ENCODE measurements around the gene DBP.

Gene DBP

DNA sequence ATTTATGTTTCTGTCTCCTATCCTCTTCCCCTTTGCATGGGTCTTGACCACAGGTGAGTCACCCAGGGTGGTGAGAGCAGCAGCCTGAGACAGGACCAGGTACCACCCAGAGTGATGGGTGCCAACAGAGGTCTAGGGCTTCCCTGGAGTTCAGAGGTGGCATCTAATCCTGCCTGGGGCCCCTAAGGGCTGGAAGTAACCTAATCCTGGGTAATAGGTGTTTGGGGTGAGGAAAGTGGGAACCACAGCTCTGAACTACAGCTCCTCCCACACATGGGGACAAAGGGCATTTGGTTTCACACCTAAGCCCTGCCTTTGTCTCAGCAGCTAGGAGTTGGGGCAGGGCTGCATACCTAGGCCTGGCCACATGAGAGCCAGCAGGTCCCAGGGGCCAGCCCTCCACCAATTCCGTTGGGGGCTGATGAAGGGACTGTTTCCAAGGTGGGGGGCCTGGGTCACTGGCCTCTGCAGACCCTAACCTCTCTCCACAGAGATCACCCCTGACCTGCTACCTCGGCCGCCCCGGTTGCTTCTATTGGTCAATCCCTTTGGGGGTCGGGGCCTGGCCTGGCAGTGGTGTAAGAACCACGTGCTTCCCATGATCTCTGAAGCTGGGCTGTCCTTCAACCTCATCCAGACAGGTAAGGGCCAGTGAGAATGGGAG lies 9.8 kb downstream of the DBP start:
- no peak for DNase-seq

DNA sequence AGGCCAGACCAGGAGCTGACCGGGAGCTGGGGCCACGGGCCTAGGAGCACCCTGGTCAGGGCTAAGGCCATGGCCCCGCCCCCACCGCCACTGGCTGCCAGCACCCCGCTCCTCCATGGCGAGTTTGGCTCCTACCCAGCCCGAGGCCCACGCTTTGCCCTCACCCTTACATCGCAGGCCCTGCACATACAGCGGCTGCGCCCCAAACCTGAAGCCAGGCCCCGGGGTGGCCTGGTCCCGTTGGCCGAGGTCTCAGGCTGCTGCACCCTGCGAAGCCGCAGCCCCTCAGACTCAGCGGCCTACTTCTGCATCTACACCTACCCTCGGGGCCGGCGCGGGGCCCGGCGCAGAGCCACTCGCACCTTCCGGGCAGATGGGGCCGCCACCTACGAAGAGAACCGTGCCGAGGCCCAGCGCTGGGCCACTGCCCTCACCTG lies 11.3 kb downstream of the DBP start:
- DNase-seq = no peak

- no peak for DNase-seq
These were observed 12.1 kb downstream of the DBP start for GRCh38 chr19:48624791-48625723.

DNA sequence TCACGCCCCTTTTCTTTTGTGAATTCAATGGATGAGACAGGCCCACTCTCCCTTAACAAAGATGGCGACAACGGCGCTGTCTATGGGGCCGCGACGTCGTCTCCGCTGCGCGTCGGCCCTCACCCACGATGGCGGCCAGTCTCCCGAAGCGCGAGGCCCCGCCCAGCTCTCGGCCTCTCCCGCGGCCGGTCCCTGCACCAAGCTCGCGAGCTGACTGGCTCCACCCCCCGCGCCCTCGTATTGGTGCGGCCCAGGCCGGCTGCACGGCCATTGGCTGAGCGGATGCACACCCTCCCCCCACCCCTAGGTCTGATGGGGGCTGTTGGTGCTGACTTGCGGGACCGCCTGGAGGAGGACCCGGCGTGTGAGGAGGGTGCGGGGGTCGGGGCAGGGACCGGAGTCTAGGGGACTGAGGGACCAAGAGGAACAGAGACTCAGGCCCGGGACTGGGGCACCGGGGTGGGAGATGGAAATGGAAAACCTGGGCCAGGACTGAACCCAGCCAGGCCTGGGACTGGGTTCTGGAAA lies 13.0 kb downstream of the DBP start:
- no peak for DNase-seq

GRCh38 chr19:48623556-48624066 lies 13.6 kb downstream of the DBP start:
- no peak for DNase-seq

GRCh38 chr19:48619692-48620585 lies 17.2 kb downstream of the DBP start:
- no peak for DNase-seq

GRCh38 chr19:48618916-48619691 lies 18.1 kb downstream of the DBP start, which contains the start of the genes RPL18 and SPHK2:
Gene RPL18, minus strand, starts transcription at chr19:48619178. Its CDS starts 35 bp downstream, at chr19:48619143.
Gene SPHK2, plus strand, starts transcription at chr19:48619506. Its CDS starts 1,009 bp downstream, at chr19:48620515.
- DNase-seq = peak; percentile 91 to 97

GRCh38 chr19:48618278-48618915 lies 18.8 kb downstream of the DBP start:
- DNase-seq = no peak

DNA sequence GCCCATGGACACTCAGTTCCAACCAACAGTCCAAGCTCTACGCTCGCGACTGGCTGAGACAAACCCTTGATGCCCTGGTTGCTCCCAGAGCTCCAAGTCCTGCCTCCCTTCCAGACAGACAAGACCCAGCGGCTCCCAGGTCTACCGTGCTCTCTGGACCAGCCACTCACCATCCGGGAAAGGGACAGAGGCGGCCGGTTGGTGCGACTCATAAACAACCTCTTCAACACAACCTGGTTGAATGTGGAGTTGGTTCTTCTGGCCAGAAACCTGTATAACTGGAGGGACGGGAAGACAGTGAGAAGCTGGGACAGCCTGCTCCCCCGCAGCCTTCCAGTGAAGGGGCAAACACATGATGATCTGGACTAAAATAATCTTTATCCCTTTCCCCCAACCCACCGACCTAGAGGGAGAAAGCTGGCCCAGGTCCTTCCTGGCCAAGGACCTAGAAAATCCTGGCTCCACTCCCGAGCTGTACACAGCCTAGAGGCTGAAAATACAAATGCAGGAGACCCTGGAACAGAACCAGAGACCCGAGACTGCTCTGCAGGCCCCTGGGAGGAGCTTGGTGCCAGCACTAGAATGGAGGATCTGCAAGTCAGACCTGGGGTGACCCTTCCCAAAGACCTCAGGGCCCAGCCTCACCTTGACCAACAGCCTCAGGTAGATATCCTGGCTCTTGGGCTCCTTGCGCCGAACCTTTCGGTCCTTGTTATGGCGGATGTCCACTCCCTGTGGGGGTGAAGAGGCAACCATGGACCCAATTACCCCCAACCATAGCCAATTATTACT lies 19.8 kb downstream of the DBP start:
- no peak for DNase-seq

- DNase-seq = no peak
These were observed 20.6 kb downstream of the DBP start for GRCh38 chr19:48616491-48617056.

- no peak for DNase-seq
These were observed 21.1 kb downstream of the DBP start for GRCh38 chr19:48616041-48616436.

DNA sequence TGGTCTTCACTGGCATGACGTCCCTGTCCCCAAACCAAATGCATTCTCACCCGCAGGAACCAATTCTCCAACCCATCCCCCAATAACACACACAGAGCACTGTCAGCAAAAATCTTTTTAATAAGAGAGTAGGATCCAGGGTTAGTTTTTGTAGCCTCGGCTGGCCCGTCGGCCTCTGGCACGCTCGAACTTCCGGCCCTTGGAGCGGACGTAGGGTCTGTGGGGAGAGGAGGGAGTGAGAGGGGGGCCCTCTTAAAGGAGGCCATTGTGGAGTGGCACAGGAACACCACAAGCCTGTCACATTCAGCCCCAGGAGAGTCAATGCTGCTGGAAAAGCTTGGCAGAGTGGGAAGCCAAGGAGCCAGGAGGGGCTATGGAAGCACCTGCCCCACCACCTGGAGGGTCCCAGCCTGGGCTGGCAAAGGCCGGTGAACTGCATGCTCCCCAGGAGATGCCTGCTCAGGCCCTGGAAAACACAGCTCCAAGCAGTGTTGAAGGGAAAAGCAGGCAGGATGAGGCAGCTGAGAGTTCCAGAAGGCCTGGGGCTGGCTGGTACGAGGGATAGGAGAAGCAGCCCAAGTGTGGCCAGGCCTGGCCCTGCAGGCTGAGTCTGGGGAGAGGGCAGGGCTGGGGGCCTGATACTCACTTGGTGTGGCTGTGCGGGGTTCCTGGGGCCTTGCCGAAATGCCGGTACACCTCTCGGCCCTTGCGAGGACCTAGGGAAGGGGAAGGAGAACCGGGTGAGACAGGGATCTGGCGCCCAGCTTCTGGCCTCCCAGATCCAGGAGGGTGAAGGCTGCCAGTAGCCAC lies 21.7 kb downstream of the DBP start:
- no peak for DNase-seq

DNA sequence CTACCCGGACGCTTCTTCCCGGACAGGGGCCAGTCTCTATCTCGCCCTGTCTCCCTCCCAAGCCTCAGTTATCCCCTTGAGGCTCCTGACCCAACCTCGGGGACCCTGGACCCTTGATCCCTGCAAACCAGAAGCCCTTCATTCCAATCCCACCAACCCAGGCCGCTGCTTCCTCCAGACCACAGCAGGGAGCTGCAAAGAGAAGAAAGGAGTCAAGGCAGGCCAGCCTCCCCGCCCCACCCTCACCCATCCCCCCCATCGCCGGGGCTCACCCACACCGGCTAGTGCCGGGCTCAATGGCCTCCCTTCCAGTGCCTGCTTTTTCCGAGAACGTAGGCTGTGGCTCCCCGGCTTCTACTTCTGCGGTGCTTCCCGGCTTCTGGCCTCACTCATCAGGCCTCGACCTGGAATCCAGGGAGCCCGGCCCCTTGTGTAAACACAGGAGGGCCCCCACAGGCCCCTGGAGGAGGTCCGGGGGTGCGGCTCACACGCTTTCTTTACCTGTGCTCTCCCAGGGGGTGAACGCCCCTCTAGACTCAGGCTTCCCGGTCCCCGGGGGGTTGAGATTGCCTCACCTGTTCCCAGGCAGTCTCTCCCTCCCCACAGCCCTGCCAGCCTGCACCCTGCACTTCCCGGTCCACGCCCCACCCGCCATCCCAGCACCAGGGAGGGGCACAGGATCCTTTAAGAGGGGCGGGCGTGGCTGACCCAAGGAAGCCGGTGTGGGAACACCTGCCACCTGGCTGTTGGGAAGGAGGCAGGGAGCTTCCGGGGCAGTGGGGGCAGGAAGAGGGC lies 22.5 kb downstream of the DBP start, which contains the start of gene FAM83E:
Gene FAM83E (minus strand): TSS at position 641 of the 795 bp plus-strand sequence. CDS start 1,704 bp downstream, outside the sequence.
- no peak for DNase-seq

DNA sequence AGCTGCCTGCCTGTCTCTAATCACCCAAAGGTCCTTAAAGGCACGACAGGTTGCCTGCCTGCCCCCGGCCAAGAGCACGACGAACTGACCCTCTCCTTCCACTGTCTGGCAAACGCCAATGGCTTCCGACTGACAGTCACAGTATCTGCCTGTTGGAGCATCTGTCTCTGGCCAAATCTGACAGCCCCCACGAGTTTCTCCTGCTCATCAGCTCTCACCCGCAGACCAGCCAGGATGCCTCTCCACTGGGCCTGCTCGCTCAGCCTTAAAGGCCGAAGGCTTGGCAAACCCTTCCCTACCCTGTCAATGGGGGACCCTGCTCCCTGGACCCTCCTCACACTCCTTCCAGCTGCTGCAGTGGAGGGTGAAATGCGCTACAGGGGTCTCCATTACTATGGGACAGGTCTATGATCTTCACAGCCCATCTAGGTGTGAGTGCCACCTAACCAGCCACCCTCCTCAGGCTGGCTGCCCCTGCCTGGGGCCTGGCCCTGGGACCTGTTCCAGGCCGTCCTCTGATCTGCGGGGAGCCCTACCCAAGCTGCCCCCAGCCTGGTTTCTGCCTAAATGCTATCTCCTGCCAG lies 23.2 kb downstream of the DBP start:
- no peak for DNase-seq

DNA sequence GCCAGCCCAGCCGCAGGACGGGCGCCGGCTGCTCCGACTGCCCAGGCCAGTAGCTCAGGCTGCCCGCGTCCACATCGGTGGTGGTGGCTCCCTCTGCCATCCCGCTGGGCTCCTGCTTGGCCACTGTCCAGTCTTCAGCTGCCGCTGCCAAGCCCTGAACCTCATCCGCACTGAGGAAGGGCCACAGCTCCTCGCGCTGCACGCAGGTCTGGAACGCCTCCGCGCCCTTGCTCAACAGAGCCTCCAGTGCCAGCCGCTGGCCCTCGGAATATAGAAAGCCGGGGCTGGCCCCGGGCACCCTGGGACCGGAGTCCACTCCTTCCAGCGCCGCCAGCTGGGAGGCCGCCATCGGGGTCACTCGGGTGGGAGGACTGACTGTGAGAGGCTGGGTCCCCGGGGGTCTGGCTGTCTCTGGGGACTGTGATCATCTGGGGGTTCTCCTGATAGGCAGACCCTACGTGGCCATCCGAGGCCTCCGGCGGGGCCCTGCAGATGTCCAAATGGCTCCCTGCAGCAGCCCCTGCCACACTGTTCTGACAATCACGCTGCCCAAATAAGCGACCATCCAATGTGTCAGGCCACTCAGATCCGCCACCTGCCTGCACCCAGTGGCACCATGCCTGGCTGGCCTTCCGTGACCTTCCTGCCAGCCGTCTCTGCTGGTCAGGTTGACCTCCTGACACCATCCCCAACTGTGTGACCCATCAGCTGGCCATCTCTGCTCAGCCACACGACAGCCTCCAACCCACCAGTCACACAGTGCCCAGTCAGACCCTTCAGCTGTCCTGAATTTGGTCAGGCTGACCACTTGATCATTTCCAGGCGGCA lies 23.9 kb downstream of the DBP start:
- DNase-seq = no peak

GRCh38 chr19:48611872-48612271 lies 25.3 kb downstream of the DBP start:
- DNase-seq = no peak

All from SW 1271 (cell line).